GM19023 (cell line): ENCODE results near the gene ATP8B3.

Source experiments
- ATAC-seq: cut with Tn5 transposase; IDR thresholded peaks from one replicate; pipeline ENCODE4 v1.9.1; 2021; ENCODE audit warnings: mild to moderate bottlenecking, moderate library complexity; ENCODE audit not compliant: unreplicated experiment

The ATP8B3 gene

GRCh38 chr19:1748115-1748872, 63.8 kb downstream of the ATP8B3 start:
- no peak for ATAC-seq

DNA sequence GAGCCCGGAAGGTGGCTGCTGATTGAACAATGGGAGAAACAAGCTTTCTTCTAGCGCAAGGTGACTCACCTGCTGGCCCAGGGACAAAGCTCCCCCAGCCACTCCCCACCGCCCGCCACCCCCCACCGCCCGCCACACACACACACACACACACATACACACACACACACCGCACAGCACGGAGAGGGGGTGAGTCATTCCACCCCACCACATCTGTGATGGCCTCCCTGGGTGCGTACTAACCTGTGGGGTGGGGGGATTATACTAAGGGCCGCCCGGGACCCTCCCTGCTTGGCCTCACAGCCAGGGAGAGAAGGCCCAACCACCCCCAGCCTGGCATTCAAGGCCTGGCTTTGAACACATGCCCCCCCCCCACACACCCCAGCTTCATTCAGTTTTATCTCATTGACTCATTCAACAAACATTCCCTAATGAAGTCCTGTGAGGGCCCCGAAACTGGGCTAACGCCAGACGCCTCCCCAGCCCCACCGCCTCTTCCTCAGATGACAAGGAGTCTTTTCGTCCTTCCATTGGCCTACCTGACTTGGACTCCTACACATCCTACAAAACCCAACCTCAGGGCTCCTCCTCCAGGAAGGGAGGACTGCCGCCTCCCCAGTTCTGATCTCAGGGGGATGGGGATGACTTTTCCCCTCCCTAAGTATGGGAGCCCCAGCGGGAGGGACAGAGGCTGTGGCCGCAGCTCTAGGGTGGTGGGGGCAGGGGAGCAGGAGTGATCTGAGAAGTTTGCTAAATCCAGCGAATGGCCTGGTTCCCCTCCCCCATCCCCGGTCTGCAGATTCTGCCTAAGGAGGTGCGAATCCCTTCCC, 64.6 kb downstream of the ATP8B3 start:
- no peak for ATAC-seq

GRCh38 chr19:1746401-1747284, 65.4 kb downstream of the ATP8B3 start:
- no peak for ATAC-seq

GRCh38 chr19:1745589-1746031, 66.5 kb downstream of the ATP8B3 start:
- no peak for ATAC-seq

- no peak for ATAC-seq
Measured at GRCh38 chr19:1744822-1745563, 67.1 kb downstream of the ATP8B3 start.

DNA sequence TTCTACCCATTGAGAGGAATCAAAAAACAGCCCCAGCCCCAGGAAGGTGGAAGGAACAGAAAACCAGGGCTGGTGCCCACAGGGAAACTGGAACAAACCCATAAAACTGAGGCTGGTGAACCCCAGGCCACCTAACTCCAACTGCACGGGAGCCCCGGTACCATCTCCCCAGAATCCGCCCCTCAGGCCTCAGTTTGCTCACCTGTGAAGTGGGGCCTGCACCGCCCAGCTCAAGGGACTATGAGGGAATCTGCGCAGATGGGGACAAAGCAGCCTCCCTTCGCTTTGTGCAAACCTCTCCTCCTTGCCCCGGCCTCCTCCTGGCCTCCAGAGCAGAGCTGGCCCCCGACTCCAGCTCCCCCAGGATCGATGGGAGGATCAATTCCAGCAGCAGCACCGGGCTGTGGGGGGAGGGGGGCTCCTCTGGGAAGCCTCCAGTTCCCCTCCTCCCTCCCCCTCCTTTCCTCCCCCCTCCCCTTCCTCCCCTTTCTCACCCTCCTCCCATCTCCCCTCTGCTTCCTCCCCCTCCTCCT, 67.9 kb downstream of the ATP8B3 start:
- ATAC-seq: no peak

DNA sequence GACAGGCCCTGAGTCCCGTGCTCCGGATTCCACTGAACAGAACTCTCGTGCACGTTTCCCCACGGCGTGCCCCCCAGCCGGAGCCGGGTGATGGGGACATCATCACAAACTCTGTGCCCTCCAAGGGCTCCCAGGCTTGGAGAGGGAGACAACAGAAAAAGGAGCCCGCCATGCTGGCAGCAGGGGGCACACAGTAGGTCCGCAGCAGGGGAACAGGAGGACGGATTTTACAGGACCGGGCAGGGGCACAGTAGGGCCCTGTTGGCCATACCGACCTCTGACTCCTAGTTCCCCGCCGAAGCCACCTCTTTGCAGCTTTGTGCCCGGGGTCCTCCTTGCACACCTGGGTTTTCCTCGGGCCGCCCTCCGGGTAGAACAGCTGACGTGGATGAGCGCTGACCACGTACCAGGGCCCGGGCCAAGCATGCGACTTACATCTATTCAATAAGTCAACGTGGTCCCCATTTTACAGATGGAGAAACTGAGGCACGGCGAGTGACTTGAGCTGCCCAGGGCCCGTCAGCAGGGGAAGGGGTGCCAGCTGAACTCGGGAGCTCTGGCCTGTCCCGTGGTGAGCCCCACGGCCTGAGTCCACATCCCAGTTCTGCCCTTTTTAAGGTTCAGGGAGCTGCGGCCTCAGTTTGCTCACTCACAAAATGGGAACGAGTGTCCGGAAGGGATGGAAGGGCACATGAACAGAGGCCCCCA, 68.9 kb downstream of the ATP8B3 start:
- ATAC-seq: no peak

GRCh38 chr19:1739960-1740629, 72.0 kb downstream of the ATP8B3 start:
- no peak for ATAC-seq

DNA sequence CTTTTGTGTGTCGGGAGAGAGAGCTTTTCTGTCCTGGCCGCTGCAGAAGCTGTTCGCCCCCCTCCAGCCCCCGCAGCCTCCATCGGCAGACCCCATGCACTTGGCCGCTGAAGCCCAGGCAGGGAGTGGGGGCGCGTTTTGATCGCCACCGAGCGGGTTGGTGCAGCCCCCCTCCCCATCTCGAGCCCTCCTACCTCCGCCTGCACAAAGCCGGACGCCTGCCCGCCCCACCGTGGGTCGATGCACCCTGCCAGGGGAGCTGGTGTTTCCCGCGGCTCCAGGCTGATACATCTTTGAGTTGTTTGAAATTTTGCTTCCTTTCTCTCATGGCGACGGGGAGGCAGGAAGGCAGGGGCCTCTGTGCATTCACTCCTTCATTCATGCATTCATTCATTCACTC, 75.1 kb downstream of the ATP8B3 start:
- no peak for ATAC-seq

DNA sequence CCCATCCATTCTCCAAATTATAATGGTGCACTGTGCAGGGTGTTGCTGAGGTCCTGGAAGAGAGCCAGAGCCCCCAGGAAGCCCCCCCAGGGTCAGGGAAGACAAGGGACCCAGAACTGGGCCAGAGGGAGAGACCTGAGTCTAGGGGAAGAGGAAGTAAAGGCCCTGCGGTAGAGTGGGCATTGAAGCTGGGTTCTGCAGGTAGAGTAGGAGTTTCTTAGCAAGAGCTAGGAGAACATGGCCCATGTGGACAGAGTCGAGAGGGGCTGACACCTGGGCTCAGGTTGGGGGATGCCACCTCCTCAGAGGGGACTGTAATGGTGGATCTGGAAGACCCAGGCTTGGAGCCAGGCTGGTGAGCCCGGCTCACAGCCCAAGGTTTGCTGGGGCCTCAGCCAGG, 75.8 kb downstream of the ATP8B3 start:
- no peak for ATAC-seq

DNA sequence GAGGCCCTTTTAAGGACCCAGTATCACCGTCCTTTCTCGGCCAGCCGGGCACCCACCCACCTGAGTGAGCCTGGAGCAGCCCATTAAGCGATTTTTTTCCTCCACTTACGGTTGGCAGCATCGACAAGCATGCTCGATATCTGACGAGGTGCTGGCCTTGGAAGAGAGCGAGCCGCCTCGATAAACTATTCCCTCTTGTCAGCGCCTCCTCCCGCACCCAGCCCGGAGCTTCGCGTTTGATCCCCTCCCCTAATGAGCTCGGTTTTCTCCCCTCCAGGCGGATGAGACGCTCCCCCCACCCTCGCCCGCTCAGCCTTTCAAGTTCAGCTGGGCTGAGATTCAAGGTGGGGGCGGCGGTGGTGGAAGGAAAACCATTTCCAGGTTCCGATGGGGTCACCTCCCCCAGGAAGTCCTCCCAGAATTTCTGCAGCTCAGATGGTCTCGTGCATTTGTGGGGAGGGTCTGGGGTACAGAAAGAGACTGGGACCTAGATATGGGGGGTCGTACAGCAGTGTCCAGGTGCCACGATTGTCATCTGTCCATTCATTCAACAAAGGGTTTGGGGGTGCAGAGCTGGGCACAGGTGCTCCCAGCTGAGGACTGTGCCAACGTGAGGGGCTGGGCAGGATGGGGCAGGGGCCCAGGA, 77.6 kb downstream of the ATP8B3 start:
- no peak for ATAC-seq
